HCT116 (cell line): ENCODE measurements around the gene GSTO2. TPM values are rescaled to one million over a fixed set of nuclear protein-coding genes. Genes with fewer than 3 reads are reported as not detected.

Source experiments
- ATAC-seq: fragments of 200-7000 bp; cut with Tn5 transposase; 2 replicates; pipeline ENCODE4 v1.9.1; 2020; ENCODE audit warnings: mild to moderate bottlenecking, moderate library complexity
- BruUV-seq: library from RNA; stranded (reverse); fragments of 400-500 nt; replicated peaks from 2 replicates; lab custom pipeline; 2021; lab: Mats Ljungman, UMichigan
- CTCF ChIA-PET: fragments of 300-600 bp; sonication (Branson Sonifier 250); formaldehyde crosslinking; loops from one replicate; lab custom pipeline; 2021; ENCODE audit warnings: antibody characterized with exemption; lab: Charles Lee
- POLR2A ChIA-PET: fragments of 300-600, 350-600 bp; sonication (Branson Sonifier 250); formaldehyde crosslinking; loops from one replicate; lab custom pipeline; 2021; ENCODE audit warnings: antibody characterized with exemption; lab: Charles Lee
- RAD21 ChIA-PET, 2 experiments: fragments of 300-600 bp; sonication (Branson Sonifier 250); formaldehyde crosslinking; loops; one replicate each; lab custom pipeline; 2023; ENCODE audit warnings: low total read pairs in 2 of 2; ENCODE audit not compliant: uncharacterized antibody in 2 of 2, unreplicated experiment in 2 of 2, low non-redundant PET in 1 of 2; lab: Charles Lee
- DNase-seq: peaks from one replicate; pipeline ENCODE4 v3.0.0-alpha.2; 2010; ENCODE audit warnings: low read depth, low spot score
- H2AFZ ChIP-seq: fragments of 200-600 bp; shearing (Covaris generic), sonication (generic); 2 replicates; pipeline ENCODE4 v1.6.1; 2017; ENCODE audit warnings: low read depth, mixed run types, mixed read lengths, antibody characterized with exemption, low read length; ENCODE audit not compliant: poor library complexity, severe bottlenecking
- H3K27ac ChIP-seq: 2 replicates; pipeline ENCODE4 v1.5.1; 2012; ENCODE audit warnings: low read depth, low read length
- H3K27me3 ChIP-seq: fragments of 200-600 bp; sonication (generic); 2 replicates; pipeline ENCODE4 v1.6.1; 2016; ENCODE audit warnings: mixed run types, low read length, mixed read lengths; ENCODE audit not compliant: insufficient read depth
- H3K36me3 ChIP-seq, 2 experiments: fragments of 200-500 bp in 1 of 2; fragments of 200-600 bp in 1 of 2; sonication (Bioruptor generic) in 1 of 2; sonication (generic) in 1 of 2; 2 replicates each; pipeline versions ENCODE4 v1.5.1 to v1.6.1; 2014 to 2016; ENCODE audit warnings: low read length in 2 of 2, inconsistent platforms in 1 of 2, mixed read lengths in 1 of 2, mixed run types in 1 of 2; ENCODE audit not compliant: insufficient read depth in 2 of 2, control insufficient read depth in 1 of 2
- H3K4me1 ChIP-seq, 2 experiments: fragments of 200-600 bp in 1 of 2; sonication (generic) in 1 of 2; 2 replicates each; pipeline versions ENCODE4 v1.5.1 to v1.6.1; 2012 to 2017; ENCODE audit warnings: low read length in 2 of 2, inconsistent platforms in 1 of 2, mild to moderate bottlenecking in 1 of 2, mixed read lengths in 1 of 2, mixed run types in 1 of 2, moderate library complexity in 1 of 2; ENCODE audit not compliant: insufficient read depth in 2 of 2, control insufficient read depth in 1 of 2
- H3K4me2 ChIP-seq: fragments of 200-600 bp; sonication (generic); 2 replicates; pipeline ENCODE4 v1.6.1; 2017; ENCODE audit warnings: mixed run types, low read length, mixed read lengths
- H3K4me3 ChIP-seq, 2 experiments: fragments of 200-600 bp in 1 of 2; sonication (generic) in 1 of 2; replicated peaks in 1 of 2; 2 replicates each; pipeline ENCODE4 v1.5.1; 2011 to 2016; ENCODE audit warnings: low read length in 2 of 2, control low read depth in 1 of 2, low read depth in 1 of 2, mild to moderate bottlenecking in 1 of 2, mixed read lengths in 1 of 2, mixed run types in 1 of 2
- H3K79me2 ChIP-seq: fragments of 200-600 bp; sonication (generic); 2 replicates; pipeline ENCODE4 v1.6.1; 2017; ENCODE audit warnings: mild to moderate bottlenecking, mixed run types, low read length, moderate library complexity, mixed read lengths; ENCODE audit not compliant: insufficient read depth
- H3K9ac ChIP-seq: fragments of 200-600 bp; sonication (generic); 2 replicates; pipeline ENCODE4 v1.6.1; 2016; ENCODE audit warnings: low read length, mixed read lengths
- H3K9me2 ChIP-seq: fragments of 200-600 bp; sonication (generic), shearing (Covaris generic); 2 replicates; pipeline ENCODE4 v1.6.1; 2017; ENCODE audit warnings: mixed run types, mild to moderate bottlenecking, moderate library complexity; ENCODE audit not compliant: insufficient read depth
- H3K9me3 ChIP-seq, 2 experiments: fragments of 200-500 bp in 1 of 2; fragments of 200-600 bp in 1 of 2; sonication (Bioruptor generic) in 1 of 2; sonication (generic) in 1 of 2; 2 replicates each; pipeline ENCODE4 v1.6.1; 2014 to 2017; ENCODE audit warnings: low read length in 2 of 2, mixed read lengths in 2 of 2, inconsistent platforms in 1 of 2, low read depth in 1 of 2, mild to moderate bottlenecking in 1 of 2, mixed run types in 1 of 2, moderate library complexity in 1 of 2; ENCODE audit not compliant: control insufficient read depth in 1 of 2, insufficient read depth in 1 of 2
- H4K20me1 ChIP-seq: fragments of 200-600 bp; sonication (generic), shearing (Covaris generic); 2 replicates; pipeline ENCODE4 v1.6.1; 2017; ENCODE audit warnings: mixed run types, mild to moderate bottlenecking, moderate library complexity; ENCODE audit not compliant: insufficient read depth
- ATF3 ChIP-seq: IDR thresholded peaks from 2 replicates; pipeline ENCODE4 v1.6.1; 2012
- CBX3 ChIP-seq: IDR thresholded peaks from 2 replicates; pipeline ENCODE4 v1.6.1; 2012; ENCODE audit warnings: low read depth
- CEBPB ChIP-seq: IDR thresholded peaks from 2 replicates; pipeline ENCODE4 v1.6.1; 2012; ENCODE audit warnings: low read depth
- EGR1 ChIP-seq: IDR thresholded peaks from 2 replicates; pipeline ENCODE4 v1.6.1; 2012; ENCODE audit warnings: low read depth
- ELF1 ChIP-seq: IDR thresholded peaks from 2 replicates; pipeline ENCODE4 v1.6.1; 2012; ENCODE audit warnings: low read depth, borderline replicate concordance
- EZH2 ChIP-seq: fragments of 200-600 bp; sonication (generic); IDR thresholded peaks from 2 replicates; pipeline ENCODE4 v1.6.1; 2017; ENCODE audit warnings: antibody characterized with exemption, mixed run types
- JUND ChIP-seq: IDR thresholded peaks from 2 replicates; pipeline ENCODE4 v1.6.1; 2012
- MAX ChIP-seq: IDR thresholded peaks from 2 replicates; pipeline ENCODE4 v1.6.1; 2012
- RAD21 ChIP-seq: IDR thresholded peaks from 2 replicates; pipeline ENCODE4 v1.6.1; 2012; ENCODE audit warnings: low read depth, mild to moderate bottlenecking
- REST ChIP-seq: IDR thresholded peaks from 2 replicates; pipeline ENCODE4 v1.6.1; 2012; ENCODE audit warnings: low read depth
- SIN3A ChIP-seq: IDR thresholded peaks from 2 replicates; pipeline ENCODE4 v1.6.1; 2012; ENCODE audit warnings: low read depth
- SP1 ChIP-seq: IDR thresholded peaks from 2 replicates; pipeline ENCODE4 v1.6.1; 2012; ENCODE audit warnings: low read depth
- SRF ChIP-seq: IDR thresholded peaks from 2 replicates; pipeline ENCODE4 v1.6.1; 2012; ENCODE audit warnings: low read depth
- YY1 ChIP-seq: IDR thresholded peaks from 2 replicates; pipeline ENCODE4 v1.6.1; 2011; ENCODE audit warnings: low read length, low read depth, moderate library complexity, mild to moderate bottlenecking; ENCODE audit not compliant: insufficient replicate concordance; ENCODE audit errors: extremely low read depth
- ZBTB33 ChIP-seq: IDR thresholded peaks from 2 replicates; pipeline ENCODE4 v1.6.1; 2011; ENCODE audit warnings: mild to moderate bottlenecking, low read length, moderate library complexity; ENCODE audit not compliant: insufficient replicate concordance; ENCODE audit errors: extremely low read depth
- ZFX ChIP-seq: fragments of 450-650 bp; IDR thresholded peaks from 2 replicates; pipeline ENCODE4 v1.6.1; 2017
- ZNF274 ChIP-seq: fragments of 200-500 bp; sonication (Bioruptor generic); IDR thresholded peaks from 2 replicates; pipeline ENCODE4 v1.6.1; 2014; ENCODE audit warnings: mild to moderate bottlenecking, low read depth, low read length, inconsistent platforms
- intact Hi-C: fragments of 100-400 bp; cut with micrococcal nuclease; formaldehyde crosslinking; loops from 2 replicates; pipeline ENCODE4 v1.10.0; 2022
- total RNA-seq: library from RNA; stranded (reverse); gene quantifications from one replicate; pipeline ENCODE4 v1.2.1, GENCODE V29; 2021; ENCODE audit not compliant: unreplicated experiment

GSTO2 gene
- total RNA-seq, 1 experiment from 2014 or later, result 115 TPM

GRCh38 chr10:104345515-104345914 lies 76.5 kb downstream of the GSTO2 start:
- Histone ChIP-seq H3K36me3 (no peaks in the 10 kb centered on the region), H3K27me3 (no peaks in the 10 kb centered on the region), H3K4me3 (no peak overlapping the region), H4K20me1 (no peaks in the 10 kb centered on the region), H3K9me2 (no peaks in the 10 kb centered on the region), H3K4me2 (no peak overlapping the region), H3K79me2 (no peaks in the 10 kb centered on the region), H3K27ac (no peak overlapping the region), H3K9me3 (no peaks in the 10 kb centered on the region), H2AFZ (no peak overlapping the region), H3K4me1 (peaks cover 2 to 10% of the 10 kb centered on the region in 2 experiments; a peak in 2 of 4 replicates), H3K9ac (no peak overlapping the region)
- DNase-seq, result no peak
- BruUV-seq, result no TSS peak
- ChIA-PET CTCF (interaction anchor here (1.1 to 1.6 kb wide), 2 partner anchors 40 to 71 kb away, joined by 3 to 7 read pairs; no protein-coding TSS in a partner anchor), POLR2A (no interaction called here), RAD21 (no interaction called here)
- intact Hi-C loops, result no loop called here
- TF ChIP-seq ELF1 (no peak), ZFX (no peak), EZH2 (no peak), SRF (no peak), CEBPB (no peak), JUND (no peak), CBX3 (no peak), ZNF274 (no peak), MAX (no peak), ZBTB33 (no peak), REST (no peak), YY1 (no peak), RAD21 (no peak), ATF3 (no peak), SIN3A (no peak), SP1 (no peak), EGR1 (no peak)
- ATAC-seq, result no peak
